Endothelial cell (in vitro differentiated cells): Measurements from ENCODE around the gene PCGF3. TPM values are rescaled to one million over a fixed set of nuclear protein-coding genes. Genes with fewer than 3 reads are reported as not detected.
"Not testable (repeated sequence)": the region's sequence is repeated elsewhere in the genome, so short reads cannot be mapped to it uniquely, and the experiment has no call there.

Experiments used
- DNase-seq: peaks from one replicate; pipeline ENCODE4 v3.0.0; 2021; ENCODE audit warnings: low spot score
- H3K27ac Mint-ChIP-seq: one replicate; pipeline ENCODE4 v1.8.0; 2021; ENCODE audit warnings: mixed read lengths, inconsistent platforms; ENCODE audit not compliant: unreplicated experiment
- H3K27me3 Mint-ChIP-seq: one replicate; pipeline ENCODE4 v1.8.0; 2021; ENCODE audit warnings: mild to moderate bottlenecking, moderate library complexity, mixed read lengths, inconsistent platforms; ENCODE audit not compliant: unreplicated experiment
- H3K36me3 Mint-ChIP-seq: one replicate; pipeline ENCODE4 v1.8.0; 2021; ENCODE audit warnings: mild to moderate bottlenecking, low read depth, mixed read lengths, inconsistent platforms; ENCODE audit not compliant: unreplicated experiment
- H3K4me1 Mint-ChIP-seq: one replicate; pipeline ENCODE4 v1.8.0; 2021; ENCODE audit warnings: mild to moderate bottlenecking, mixed read lengths, inconsistent platforms; ENCODE audit not compliant: unreplicated experiment
- H3K4me3 Mint-ChIP-seq: one replicate; pipeline ENCODE4 v1.8.0; 2021; ENCODE audit warnings: mild to moderate bottlenecking, mixed read lengths, inconsistent platforms; ENCODE audit not compliant: unreplicated experiment
- H3K9me3 Mint-ChIP-seq: one replicate; pipeline ENCODE4 v1.8.0; 2021; ENCODE audit warnings: mixed read lengths, inconsistent platforms; ENCODE audit not compliant: unreplicated experiment
- total RNA-seq: library from RNA; stranded (reverse); fragmentation: NEBNext Ultra II Directional; extraction: Animal tissue kit (Norgen Biotek cat#: 25700); gene quantifications from one replicate; pipeline ENCODE4 v1.2.1, GENCODE V29; 2021; ENCODE audit not compliant: unreplicated experiment
- TF ChIP-seq, protein P1 (sequence below): fragments of 200-600 bp; sonication (generic); IDR thresholded peaks from one replicate; pipeline ENCODE4 v1.5.0; 2021; ENCODE audit warnings: antibody characterized with exemption; ENCODE audit not compliant: unreplicated experiment

The PCGF3 gene
- total RNA-seq, 1 donor from 2014 or later = 84.5 TPM

DNA sequence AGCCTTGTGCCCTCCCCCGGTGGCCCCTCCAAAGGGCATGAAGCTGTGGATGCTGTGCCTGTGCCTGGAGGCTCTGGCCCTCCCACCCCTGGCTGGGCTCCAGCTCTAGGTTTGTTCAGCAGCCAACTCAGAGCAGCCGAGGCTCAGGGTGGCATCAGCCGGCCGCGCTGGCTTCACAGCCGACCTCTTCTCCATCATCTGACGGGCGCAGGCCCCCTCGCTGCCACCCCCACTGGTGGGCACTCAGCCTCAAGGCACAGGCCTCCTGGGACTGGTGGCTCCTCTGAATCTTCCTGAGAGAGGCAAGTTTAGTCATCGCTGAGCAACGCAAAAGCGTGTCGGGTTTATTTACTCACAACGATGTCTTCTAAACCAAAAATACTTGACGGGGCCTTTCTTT, 46.0 kb downstream of the PCGF3 start:
- TF ChIP-seq, protein P1, sequence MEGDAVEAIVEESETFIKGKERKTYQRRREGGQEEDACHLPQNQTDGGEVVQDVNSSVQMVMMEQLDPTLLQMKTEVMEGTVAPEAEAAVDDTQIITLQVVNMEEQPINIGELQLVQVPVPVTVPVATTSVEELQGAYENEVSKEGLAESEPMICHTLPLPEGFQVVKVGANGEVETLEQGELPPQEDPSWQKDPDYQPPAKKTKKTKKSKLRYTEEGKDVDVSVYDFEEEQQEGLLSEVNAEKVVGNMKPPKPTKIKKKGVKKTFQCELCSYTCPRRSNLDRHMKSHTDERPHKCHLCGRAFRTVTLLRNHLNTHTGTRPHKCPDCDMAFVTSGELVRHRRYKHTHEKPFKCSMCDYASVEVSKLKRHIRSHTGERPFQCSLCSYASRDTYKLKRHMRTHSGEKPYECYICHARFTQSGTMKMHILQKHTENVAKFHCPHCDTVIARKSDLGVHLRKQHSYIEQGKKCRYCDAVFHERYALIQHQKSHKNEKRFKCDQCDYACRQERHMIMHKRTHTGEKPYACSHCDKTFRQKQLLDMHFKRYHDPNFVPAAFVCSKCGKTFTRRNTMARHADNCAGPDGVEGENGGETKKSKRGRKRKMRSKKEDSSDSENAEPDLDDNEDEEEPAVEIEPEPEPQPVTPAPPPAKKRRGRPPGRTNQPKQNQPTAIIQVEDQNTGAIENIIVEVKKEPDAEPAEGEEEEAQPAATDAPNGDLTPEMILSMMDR = no peak
- no peak for DNase-seq
- Mint-ChIP-seq H3K9me3 (no peaks in the 10 kb centered on the region), H3K4me3 (no peak overlapping the region), H3K27me3 (peaks cover 17% of the 10 kb centered on the region), H3K36me3 (peaks cover 43% of the 10 kb centered on the region), H3K27ac (no peak overlapping the region), H3K4me1 (peaks cover 7% of the 10 kb centered on the region)

DNA sequence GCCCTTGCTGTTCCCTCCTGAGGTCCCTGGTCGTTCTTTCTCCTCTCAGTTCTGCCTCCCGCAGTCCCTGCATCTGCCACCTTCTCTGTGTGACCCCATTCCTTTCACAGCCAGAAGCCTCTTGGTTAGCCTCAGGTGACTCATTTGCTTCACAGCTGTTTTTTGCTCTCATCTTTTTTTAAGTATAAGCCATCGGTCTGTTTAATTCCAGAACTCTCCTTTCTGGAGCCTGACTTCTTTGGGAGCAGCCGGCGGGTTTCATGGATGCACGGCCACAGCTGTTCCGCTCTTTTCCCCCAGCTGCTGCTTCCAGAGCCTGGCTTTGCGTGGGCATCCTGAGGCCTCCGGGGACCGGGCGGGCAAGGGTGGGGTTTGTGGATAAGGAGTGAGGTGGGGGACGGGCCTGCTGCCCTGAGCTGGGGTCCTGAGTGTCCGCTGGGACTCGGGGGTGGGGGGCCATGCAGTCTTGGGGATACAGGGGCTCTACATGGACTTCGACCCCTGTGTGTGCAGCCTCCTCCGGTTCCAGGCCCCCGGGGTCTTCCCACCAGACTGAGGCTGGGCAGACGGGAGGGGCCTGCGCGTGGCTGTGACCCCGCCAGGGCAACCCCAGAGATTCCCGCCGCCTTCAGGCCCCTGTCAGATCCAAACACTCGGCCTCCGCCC, 46.7 kb downstream of the PCGF3 start:
- H3K9me3 Mint-ChIP-seq = no peaks in the 10 kb centered on the region

DNA sequence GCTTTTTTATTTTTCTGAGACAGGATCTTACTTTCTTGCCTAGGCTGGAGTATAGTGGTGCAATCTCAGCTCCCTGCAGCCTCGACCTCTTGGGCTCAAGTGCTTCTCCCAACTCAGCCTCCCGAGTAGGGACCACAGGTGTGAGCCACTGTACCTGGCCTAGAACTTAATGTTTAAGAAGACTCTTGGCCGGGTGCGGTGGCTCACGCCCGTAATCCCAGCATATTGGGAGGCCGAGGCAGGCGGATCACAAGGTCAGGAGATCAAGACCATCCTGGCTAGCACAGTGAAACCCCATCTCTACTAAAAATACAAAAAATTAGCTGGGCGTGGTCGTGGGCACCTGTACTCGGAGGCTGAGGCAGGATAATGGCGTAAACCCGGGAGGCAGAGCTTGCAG, 47.6 kb downstream of the PCGF3 start:
- not testable (repeated sequence) for H3K9me3 Mint-ChIP-seq, DNase-seq, H3K4me3 Mint-ChIP-seq, H3K27ac Mint-ChIP-seq
- Mint-ChIP-seq H3K27me3 (peaks cover 16% of the 10 kb centered on the region), H3K4me1 (peaks cover 11% of the 10 kb centered on the region), H3K36me3 (peaks cover 52% of the 10 kb centered on the region)

More for the DNA sequence above, 46.7 kb downstream of the PCGF3 start:
- H3K4me1 Mint-ChIP-seq = peaks cover 7% of the 10 kb centered on the region
- no peak for DNase-seq
- H3K27ac Mint-ChIP-seq = no peak overlapping the region
- peaks cover 48% of the 10 kb centered on the region for H3K36me3 Mint-ChIP-seq
- H3K27me3 Mint-ChIP-seq = peaks cover 17% of the 10 kb centered on the region
- TF ChIP-seq, protein P1 = no peak
- H3K4me3 Mint-ChIP-seq = no peak overlapping the region

DNA sequence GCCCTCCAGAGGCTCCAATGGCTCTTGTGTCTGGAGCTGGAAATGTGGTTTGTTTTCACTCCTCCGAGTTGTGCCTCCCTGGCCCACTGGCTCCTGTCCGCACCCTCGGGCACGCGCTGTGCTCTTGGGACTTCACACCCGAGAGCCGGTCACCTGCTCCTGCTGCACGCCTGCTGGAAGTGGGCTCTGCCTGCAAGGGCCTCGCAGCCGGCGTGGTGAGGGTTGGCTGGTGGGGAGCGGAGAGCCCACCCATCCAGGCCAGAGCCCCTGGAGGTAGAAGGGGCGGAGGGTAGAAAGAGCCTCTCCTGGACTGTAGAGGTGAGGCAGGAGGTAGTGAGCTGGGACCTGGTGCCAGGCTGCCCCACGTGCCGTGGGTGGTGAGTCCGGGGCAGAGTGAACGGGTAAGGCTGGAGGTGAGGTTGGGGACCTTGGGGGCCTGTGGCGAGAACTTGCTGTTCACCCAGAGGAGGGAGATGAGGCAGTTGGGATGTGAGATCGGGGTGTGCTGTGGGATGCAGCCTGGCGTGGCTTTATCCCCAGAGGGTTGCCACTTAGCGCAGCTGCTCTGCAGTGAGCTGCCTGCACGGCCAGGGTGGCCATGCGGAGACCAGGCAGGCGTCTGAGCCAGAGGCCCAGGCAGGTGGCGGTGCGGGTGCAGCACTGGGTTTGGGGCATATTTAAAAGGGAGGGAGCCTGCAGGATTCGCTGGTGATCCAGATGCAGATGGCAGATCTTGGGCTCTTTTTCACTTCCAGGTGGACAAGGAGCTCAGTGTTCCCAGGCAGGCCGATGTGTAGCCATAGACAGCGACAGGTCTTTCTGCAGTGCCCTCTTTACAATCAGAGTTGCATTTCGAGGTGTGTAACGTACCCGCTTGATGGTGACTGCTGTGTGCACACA, 48.8 kb downstream of the PCGF3 start:
- peak overlapping the region; percentile 71 for H3K4me3 Mint-ChIP-seq

DNA sequence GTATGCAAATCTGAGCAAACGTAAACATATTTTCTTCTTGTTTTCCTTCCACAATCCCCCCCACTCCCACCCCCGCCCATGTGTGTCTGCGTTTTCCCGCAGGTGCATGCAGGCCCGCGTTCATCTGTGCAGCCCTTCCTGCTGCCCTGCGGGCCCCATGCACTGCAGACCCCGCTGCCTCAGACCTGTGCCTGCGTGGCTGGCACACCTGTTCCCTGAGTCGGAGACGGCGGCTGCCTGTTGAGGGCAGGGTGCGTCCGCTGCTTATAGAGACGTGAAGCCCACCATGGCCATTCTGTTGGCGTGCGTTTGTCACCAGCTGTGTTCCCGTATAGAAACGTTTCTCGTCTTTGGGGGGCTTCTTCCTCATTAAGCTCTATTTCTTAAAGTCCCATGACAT, 51.5 kb downstream of the PCGF3 start:
- peaks cover 6% of the 10 kb centered on the region for H3K9me3 Mint-ChIP-seq
- no peak for DNase-seq
- H3K36me3 Mint-ChIP-seq = peaks cover 56% of the 10 kb centered on the region
- peaks cover 27% of the 10 kb centered on the region for H3K27me3 Mint-ChIP-seq
- no peak overlapping the region for H3K4me3 Mint-ChIP-seq
- TF ChIP-seq, protein P1 = no peak
- H3K4me1 Mint-ChIP-seq = peaks cover 28% of the 10 kb centered on the region
- H3K27ac Mint-ChIP-seq = no peak overlapping the region

More for the DNA sequence above, 48.8 kb downstream of the PCGF3 start:
- DNase-seq = no peak
- Mint-ChIP-seq H3K27me3 (peaks cover 16% of the 10 kb centered on the region), H3K4me1 (peaks cover 11% of the 10 kb centered on the region), H3K9me3 (no peaks in the 10 kb centered on the region), H3K27ac (no peak overlapping the region), H3K36me3 (peaks cover 46% of the 10 kb centered on the region)
- TF ChIP-seq, protein P1 = no peak

DNA sequence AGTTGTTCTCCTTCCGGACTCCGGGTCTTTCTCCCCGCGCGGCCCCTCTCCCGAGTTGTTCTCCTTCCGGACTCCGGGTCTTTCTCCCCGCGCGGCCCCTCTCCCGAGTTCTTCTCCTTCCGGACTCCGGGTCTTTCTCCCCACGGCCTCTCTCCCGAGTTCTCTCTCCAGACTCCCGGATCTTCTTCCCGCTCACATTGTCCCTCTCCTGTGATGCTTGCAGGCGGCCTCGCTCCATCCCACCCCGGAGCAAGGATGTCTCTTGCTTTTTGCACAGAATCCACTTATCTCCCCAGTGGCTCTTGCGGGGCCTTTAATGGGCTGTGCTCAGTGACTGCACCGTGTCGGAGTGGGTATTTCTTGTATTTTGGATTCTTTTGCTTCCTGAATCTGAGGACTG, 54.2 kb downstream of the PCGF3 start:
- Mint-ChIP-seq H3K27ac (peak overlapping the region; percentile 96), H3K27me3 (peaks cover 29% of the 10 kb centered on the region), H3K4me3 (peak overlapping the region; percentile 91), H3K4me1 (peaks cover 40% of the 10 kb centered on the region), H3K36me3 (peaks cover 67% of the 10 kb centered on the region)
- DNase-seq = peak; percentile 38
- H3K9me3 Mint-ChIP-seq = not testable (repeated sequence)
